Body of pancreas (tissue), 4 donors: ENCODE data around the gene TNP2. TPM values are rescaled to one million over a fixed set of nuclear protein-coding genes. Genes with fewer than 3 reads are reported as not detected.

Experiments used
- ATAC-seq: fragments of 150-250 bp; one replicate; pipeline ENCODE4 v1.9.1; 2016
- DNase-seq, 4 donors: peaks; one replicate each; pipeline ENCODE4 v3.0.0-alpha.2; 2019
- H3K27ac ChIP-seq, 4 donors: fragments of 200-600 bp; sonication (generic); 1 replicate in 3 of 4; 2 replicates in 1 of 4; pipeline versions ENCODE4 v1.5.1 to v1.6.1; 2016 to 2019; ENCODE audit warnings: mild to moderate bottlenecking in 1 of 4, mixed read lengths in 1 of 4, moderate library complexity in 1 of 4
- H3K27me3 ChIP-seq, 2 donors: fragments of 200-600 bp; sonication (generic); one replicate each; pipeline ENCODE4 v1.6.0; 2016; ENCODE audit warnings: mild to moderate bottlenecking in 1 of 2
- H3K36me3 ChIP-seq, 2 donors: fragments of 200-600 bp; sonication (generic); replicated peaks in 1 of 2; 2 replicates each; pipeline ENCODE4 v1.5.1; 2016; ENCODE audit warnings: low read depth in 2 of 2; ENCODE audit not compliant: insufficient read depth in 1 of 2
- H3K4me1 ChIP-seq: fragments of 200-600 bp; sonication (generic); one replicate; pipeline ENCODE4 v1.6.0; 2016
- H3K4me3 ChIP-seq, 2 donors: fragments of 200-600 bp; sonication (generic); 1 replicate in 1 of 2; 2 replicates in 1 of 2; pipeline ENCODE4 v1.5.1; 2016 to 2019
- H3K9me3 ChIP-seq, 3 donors: fragments of 200-600 bp; sonication (generic); 1 replicate in 2 of 3; 2 replicates in 1 of 3; pipeline ENCODE4 v1.5.1; 2016
- POLR2A ChIP-seq, 3 donors: fragments of 450-650 bp; IDR thresholded peaks; one replicate each; pipeline ENCODE4 v1.6.1; 2016; ENCODE audit warnings: antibody characterized with exemption in 3 of 3, mild to moderate bottlenecking in 2 of 3
- WGBS, 2 donors: methylation state at CpG; one replicate each; pipeline ENCODE4 v1.1.5; 2017; 5-methylcytosine and 5-hydroxymethylcytosine counted together
- intact Hi-C: fragments of 100-400 bp; cut with DNase I; formaldehyde crosslinking; loops from one replicate; pipeline ENCODE4 v1.15.1; 2023
- total RNA-seq, 2 donors: library from RNA; depleted of rRNA; stranded (reverse); fragments of >200 nt; gene quantifications; one replicate each; pipeline ENCODE4 v1.1.0, GENCODE V29; 2016
- TF ChIP-seq, protein P1 (sequence below), 7 experiments: fragments of 450-650 bp in 4 of 7; fragments of 200-600 bp in 3 of 7; sonication (generic) in 3 of 7; IDR thresholded peaks; one replicate each; pipeline ENCODE4 v1.5.1; 2016 to 2019; ENCODE audit warnings: antibody characterized with exemption in 7 of 7

Gene TNP2
- total RNA-seq, 2 donors from 2014 or later = not detected

DNA sequence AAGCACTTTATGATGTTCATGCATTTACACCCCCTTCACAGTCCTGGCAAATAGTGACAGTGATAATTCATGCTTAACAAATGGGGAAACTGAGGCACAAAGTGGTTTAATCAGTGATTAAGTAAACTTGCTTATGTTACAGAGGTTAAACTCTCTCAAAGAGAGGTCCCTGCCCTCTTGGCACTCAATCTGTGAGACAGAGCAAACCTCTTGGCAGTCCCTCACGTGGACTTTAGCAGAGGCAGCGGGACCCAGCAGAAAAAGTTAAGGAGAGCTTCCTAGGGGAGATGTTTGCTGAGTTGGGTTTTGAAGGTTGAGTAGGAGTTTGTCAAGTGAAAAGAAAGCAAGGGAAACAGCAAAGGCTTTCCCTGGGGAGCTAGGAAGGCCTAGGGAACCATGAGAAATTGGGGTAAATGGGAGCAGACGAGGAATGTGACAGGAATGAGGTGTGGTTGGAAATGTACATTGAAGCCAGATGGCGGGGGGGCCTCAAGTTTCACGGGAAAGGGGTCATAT is 23.8 kb downstream of the TNP2 start:
- WGBS, 2 donors = 80 to 83% methylated on average over 5 of the region's 5 CpGs
- Histone ChIP-seq H3K27ac (no peak overlapping the region), H3K27me3 (no peaks in the 10 kb centered on the region), H3K4me1 (peaks cover 3% of the 10 kb centered on the region), H3K4me3 (no peak overlapping the region), H3K9me3 (no peaks in the 10 kb centered on the region), H3K36me3 (no peaks in the 10 kb centered on the region)
- intact Hi-C loops = no loop called here
- DNase-seq (no peak), ATAC-seq (no peak)
- TF ChIP-seq, protein P1, sequence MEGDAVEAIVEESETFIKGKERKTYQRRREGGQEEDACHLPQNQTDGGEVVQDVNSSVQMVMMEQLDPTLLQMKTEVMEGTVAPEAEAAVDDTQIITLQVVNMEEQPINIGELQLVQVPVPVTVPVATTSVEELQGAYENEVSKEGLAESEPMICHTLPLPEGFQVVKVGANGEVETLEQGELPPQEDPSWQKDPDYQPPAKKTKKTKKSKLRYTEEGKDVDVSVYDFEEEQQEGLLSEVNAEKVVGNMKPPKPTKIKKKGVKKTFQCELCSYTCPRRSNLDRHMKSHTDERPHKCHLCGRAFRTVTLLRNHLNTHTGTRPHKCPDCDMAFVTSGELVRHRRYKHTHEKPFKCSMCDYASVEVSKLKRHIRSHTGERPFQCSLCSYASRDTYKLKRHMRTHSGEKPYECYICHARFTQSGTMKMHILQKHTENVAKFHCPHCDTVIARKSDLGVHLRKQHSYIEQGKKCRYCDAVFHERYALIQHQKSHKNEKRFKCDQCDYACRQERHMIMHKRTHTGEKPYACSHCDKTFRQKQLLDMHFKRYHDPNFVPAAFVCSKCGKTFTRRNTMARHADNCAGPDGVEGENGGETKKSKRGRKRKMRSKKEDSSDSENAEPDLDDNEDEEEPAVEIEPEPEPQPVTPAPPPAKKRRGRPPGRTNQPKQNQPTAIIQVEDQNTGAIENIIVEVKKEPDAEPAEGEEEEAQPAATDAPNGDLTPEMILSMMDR (IDR thresholded peaks at IDR 0.05) = no peak
- no peak for TF ChIP-seq POLR2A (IDR thresholded peaks at IDR 0.05)

DNA sequence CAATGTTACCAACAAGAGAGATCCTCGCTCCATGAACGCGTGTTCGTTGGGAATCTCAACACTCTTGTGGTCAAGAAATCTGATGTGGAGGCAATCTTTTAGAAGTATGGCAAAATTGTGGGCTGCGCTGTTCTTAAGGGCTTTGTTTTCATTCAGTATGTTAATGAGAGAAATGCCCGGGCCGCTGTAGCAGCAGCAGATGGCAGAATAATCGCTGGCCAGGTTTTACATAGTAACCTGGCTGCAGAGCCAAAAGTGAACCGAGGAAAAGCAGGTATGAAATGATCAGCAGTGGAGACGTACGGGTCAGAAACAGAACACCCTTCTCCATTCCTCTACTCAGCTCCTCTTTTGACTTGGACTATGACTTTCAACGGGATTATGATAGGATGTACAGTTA is 26.5 kb downstream of the TNP2 start:
- no peak for TF ChIP-seq POLR2A (IDR thresholded peaks at IDR 0.05)
- TF ChIP-seq, protein P1 (IDR thresholded peaks at IDR 0.05) = no peak
- intact Hi-C loops = no loop called here
- DNase-seq (no peak), ATAC-seq (no peak)
- H3K27me3 ChIP-seq = no peaks in the 10 kb centered on the region
- H3K9me3 ChIP-seq = no peaks in the 10 kb centered on the region
- WGBS, 2 donors = 47 to 52% methylated on average over 12 of the region's 12 CpGs
- peaks cover 3% of the 10 kb centered on the region for H3K4me1 ChIP-seq
- no peak overlapping the region for H3K4me3 ChIP-seq
- H3K36me3 ChIP-seq = no peaks in the 10 kb centered on the region
- no peak overlapping the region for H3K27ac ChIP-seq

DNA sequence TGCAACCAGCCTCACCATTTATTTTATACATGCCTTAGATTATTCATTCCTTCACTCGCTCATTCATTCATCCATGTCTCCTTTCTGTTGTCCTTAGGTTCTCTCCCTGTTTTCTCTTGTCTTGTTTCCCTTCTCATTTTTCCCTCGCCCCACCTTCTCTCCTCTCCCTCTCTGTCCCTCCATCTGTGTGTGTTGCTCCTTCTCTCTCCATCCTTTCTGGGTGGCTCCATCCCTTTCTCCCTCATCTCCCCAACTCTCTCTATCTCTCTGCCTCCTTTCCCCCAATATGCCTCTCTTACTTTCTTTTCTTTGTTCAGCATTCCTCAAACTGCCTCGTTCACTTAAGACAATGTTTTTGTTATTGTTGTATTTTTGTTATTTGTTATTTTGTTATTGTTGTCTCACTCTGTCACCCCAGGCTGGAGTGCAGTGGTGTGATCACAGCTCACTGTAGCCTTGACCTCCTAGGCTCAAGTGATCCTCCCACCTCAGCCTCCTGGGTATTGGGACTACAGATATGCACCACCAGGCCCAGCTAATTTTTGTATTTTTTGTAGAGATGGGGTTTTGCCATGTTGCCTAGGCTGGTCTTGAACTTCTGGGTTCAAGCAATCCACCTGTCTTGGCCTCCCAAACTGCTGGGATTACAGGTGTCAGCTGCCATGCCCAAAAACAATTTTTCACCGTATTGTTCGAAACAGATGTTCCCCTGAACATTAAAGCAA is 27.5 kb downstream of the TNP2 start:
- whole genome bisulfite sequencing, 2 donors = 82 to 92% methylated on average over 5 of the region's 5 CpGs
- H3K4me3 ChIP-seq = no peak overlapping the region
- ATAC-seq = no peak

DNA sequence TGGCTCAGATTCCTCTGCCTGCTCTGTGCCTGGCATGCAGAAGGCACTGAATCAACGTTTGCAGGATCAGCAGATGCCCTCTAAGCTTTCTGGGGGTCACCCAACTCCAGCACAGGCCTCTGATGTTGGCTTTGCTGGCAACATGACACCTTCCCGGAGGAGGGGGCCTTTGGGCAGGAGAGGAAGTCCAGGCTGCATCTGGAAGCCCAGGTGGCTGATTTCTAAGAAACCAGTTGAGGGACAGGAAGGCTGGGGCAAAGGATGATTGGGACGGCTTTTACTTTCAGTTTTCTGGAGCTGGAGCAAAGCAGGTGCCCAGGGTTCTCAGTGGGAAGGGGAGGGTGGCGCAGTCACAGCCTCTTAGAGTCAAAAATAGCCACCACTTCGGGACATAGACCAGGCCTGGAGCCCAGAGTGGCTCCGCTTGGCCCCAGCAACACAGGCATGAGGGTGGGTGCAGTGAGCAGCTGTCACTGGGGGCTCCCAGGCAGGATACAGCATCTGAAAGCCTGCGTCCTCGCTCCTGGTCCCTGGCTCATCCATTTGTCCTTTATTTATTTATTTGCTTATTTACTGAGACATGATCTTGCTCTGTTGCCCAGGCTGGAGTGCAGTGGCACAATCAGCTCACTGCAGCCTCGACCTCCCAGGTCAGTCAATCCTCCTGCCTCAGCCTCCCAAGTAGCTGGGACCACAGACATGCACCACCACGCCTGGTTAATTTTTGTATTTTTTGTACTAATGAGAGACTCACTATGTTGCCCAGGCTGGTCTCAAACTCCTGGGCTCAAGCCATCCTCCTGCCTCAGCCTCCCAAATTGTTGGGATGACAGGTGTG is 28.3 kb downstream of the TNP2 start:
- Histone ChIP-seq H3K36me3 (no peaks in the 10 kb centered on the region), H3K4me1 (peaks cover 4% of the 10 kb centered on the region), H3K27ac (no peak overlapping the region), H3K4me3 (no peak overlapping the region), H3K9me3 (no peaks in the 10 kb centered on the region), H3K27me3 (no peaks in the 10 kb centered on the region)
- no peak for ATAC-seq
- TF ChIP-seq, protein P1 (IDR thresholded peaks at IDR 0.05) = no peak
- no peak for TF ChIP-seq POLR2A (IDR thresholded peaks at IDR 0.05)
- WGBS, 2 donors = 76 to 78% methylated on average over 8 to 10 of the region's 10 CpGs
- no peak for DNase-seq
- intact Hi-C loops = no loop called here

More for the DNA sequence above, 27.5 kb downstream of the TNP2 start:
- H3K9me3 ChIP-seq = no peaks in the 10 kb centered on the region
- peaks cover 3% of the 10 kb centered on the region for H3K4me1 ChIP-seq
- H3K36me3 ChIP-seq = no peaks in the 10 kb centered on the region
- TF ChIP-seq, protein P1 (IDR thresholded peaks at IDR 0.05) = no peak
- no peak for TF ChIP-seq POLR2A (IDR thresholded peaks at IDR 0.05)
- intact Hi-C loops = no loop called here
- H3K27ac ChIP-seq = no peak overlapping the region
- H3K27me3 ChIP-seq = no peaks in the 10 kb centered on the region
- no peak for DNase-seq
